ENCODE data around the gene ONECUT3. TPM values are rescaled to one million over a fixed set of nuclear protein-coding genes. Genes with fewer than 3 reads are reported as not detected.

The ONECUT3 gene
- total RNA-seq, 1 donor from 2014 or later = 1.0 TPM

DNA sequence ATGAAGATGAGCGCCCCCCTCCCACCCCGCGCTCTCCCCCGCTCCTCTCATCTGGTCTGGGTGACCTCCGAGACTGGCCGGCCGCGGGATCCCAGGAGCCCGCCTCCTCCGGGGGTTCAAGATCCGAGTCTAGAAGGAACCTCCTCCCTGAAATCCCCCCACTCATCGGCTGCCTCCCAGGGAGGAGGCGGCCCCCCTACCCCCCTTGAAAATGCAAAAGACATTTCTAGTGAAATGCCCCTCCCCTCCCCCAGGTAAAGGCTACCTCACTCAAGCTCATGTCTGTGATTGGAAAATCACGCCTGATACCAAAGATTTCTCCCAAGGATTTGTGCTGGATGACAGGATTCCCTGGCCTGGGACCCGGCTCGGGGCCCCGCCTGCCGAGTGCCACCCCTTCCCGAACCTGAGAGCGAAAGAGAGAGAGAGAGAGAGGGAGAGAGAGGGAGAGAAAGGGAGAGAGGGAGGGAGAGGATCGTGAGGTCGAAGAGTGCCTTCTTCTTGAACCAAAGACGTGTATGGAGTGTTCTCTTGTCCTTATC lies 23.4 kb downstream of the ONECUT3 start:
- no peaks in the 10 kb centered on the region for H3K9me3 Mint-ChIP-seq
- DNase-seq (ENCODE audit: low read depth, low spot score) = no peak
- no peak overlapping the region for H3K4me3 Mint-ChIP-seq
- H3K27me3 Mint-ChIP-seq (ENCODE audit: low read depth) = peaks cover 90% of the 10 kb centered on the region
- peaks cover 4% of the 10 kb centered on the region for H3K36me3 Mint-ChIP-seq (ENCODE audit: low read depth)
- H3K27ac Mint-ChIP-seq (ENCODE audit: unreplicated experiment) = no peak overlapping the region
- TF ChIP-seq, protein P1, sequence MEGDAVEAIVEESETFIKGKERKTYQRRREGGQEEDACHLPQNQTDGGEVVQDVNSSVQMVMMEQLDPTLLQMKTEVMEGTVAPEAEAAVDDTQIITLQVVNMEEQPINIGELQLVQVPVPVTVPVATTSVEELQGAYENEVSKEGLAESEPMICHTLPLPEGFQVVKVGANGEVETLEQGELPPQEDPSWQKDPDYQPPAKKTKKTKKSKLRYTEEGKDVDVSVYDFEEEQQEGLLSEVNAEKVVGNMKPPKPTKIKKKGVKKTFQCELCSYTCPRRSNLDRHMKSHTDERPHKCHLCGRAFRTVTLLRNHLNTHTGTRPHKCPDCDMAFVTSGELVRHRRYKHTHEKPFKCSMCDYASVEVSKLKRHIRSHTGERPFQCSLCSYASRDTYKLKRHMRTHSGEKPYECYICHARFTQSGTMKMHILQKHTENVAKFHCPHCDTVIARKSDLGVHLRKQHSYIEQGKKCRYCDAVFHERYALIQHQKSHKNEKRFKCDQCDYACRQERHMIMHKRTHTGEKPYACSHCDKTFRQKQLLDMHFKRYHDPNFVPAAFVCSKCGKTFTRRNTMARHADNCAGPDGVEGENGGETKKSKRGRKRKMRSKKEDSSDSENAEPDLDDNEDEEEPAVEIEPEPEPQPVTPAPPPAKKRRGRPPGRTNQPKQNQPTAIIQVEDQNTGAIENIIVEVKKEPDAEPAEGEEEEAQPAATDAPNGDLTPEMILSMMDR (conservative IDR thresholded peaks at IDR 0.05) = no peak
- H3K4me1 Mint-ChIP-seq = peaks cover 7% of the 10 kb centered on the region

DNA sequence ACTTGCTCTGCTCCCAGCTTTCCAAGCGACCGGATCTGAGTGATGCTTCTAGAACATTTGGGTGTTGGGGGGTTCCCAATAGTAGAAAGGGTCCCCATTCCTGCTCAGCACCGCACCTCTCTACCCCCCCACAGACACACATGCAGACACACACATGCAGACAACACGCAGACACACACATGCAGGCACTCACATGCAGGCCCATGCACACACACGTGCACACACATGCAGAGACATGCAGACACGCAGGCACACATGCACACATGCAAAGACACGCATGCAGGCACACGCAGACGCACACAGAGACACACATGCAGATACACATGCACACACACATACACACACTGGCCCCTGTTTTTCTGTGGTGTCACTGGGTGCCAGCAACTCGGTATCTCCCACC lies 23.8 kb downstream of the ONECUT3 start:
- TF ChIP-seq, protein P1 (conservative IDR thresholded peaks at IDR 0.05) = no peak
- no peak for DNase-seq (ENCODE audit: low read depth, low spot score)
- Mint-ChIP-seq H3K9me3 (no peaks in the 10 kb centered on the region), H3K27me3 (ENCODE audit: low read depth) (peaks cover 94% of the 10 kb centered on the region), H3K36me3 (ENCODE audit: low read depth) (peaks cover 4% of the 10 kb centered on the region), H3K27ac (ENCODE audit: unreplicated experiment) (no peak overlapping the region), H3K4me3 (no peak overlapping the region), H3K4me1 (peaks cover 7% of the 10 kb centered on the region)

DNA sequence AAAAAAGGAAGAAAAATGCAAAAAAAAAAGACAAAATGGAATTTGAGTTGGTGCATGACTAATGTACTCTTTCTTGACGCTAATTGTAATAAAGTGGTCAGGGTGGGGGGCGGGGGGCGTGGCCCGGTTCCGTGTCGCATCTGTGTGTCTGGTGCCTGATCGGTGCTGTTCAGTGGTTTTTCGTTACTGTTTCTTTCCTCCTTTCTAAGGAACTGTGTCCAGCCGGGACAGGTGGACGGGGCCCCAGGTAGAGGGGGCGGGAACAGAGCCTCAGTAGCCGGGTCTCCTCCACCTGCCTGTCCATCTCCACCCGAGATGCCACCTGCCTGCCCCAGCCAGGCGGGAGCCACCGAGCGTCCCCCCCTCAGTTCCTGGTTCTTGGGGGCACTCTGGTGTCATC lies 26.3 kb downstream of the ONECUT3 start:
- TF ChIP-seq, protein P1 (conservative IDR thresholded peaks at IDR 0.05) = no peak
- DNase-seq (ENCODE audit: low read depth, low spot score) = no peak
- Mint-ChIP-seq H3K4me1 (peaks cover 7% of the 10 kb centered on the region), H3K27me3 (ENCODE audit: low read depth) (peaks cover 87% of the 10 kb centered on the region), H3K9me3 (no peaks in the 10 kb centered on the region), H3K4me3 (no peak overlapping the region), H3K36me3 (ENCODE audit: low read depth) (peaks cover 2% of the 10 kb centered on the region), H3K27ac (ENCODE audit: unreplicated experiment) (no peak overlapping the region)

DNA sequence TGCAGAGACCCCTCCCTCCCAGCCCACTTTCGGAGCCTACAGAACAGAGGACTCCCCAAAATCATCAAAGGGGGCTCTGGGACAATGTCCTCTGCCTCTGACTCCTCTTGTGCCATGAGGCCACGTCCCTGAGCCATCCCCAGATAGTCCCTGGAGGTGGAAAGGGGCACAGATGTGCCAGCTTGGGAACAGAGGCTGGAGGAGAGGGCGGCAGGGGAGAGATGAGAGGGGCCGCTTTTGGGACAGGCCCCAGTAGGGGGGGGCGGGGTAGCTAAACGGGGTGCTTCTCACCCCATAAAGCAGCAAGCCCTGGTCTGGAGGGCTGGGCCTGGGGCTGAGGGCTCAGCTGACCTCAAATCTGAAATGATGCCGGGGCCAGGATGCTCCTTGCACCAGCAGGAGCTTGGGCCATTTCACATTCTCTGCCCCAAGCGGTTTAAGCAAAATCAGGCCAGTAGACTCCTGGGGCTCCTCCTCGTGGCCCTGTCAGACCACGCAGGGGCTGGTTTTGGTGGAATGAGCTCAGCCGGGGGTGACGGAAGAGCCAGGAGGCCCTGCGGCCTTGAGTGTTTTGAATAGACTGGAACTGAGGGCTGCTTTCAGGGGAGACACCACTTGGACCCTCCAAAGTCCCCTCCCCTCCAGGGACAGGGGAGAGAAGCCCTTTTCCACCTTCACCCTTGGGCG lies 27.1 kb downstream of the ONECUT3 start:
- Mint-ChIP-seq H3K36me3 (ENCODE audit: low read depth) (peaks cover 2% of the 10 kb centered on the region), H3K27ac (ENCODE audit: unreplicated experiment) (no peak overlapping the region), H3K4me3 (peak overlapping the region; percentile 9), H3K27me3 (ENCODE audit: low read depth) (peaks cover 84% of the 10 kb centered on the region), H3K9me3 (no peaks in the 10 kb centered on the region), H3K4me1 (peaks cover 7% of the 10 kb centered on the region)
- TF ChIP-seq, protein P1 (conservative IDR thresholded peaks at IDR 0.05) = peak; percentile 19
- DNase-seq (ENCODE audit: low read depth, low spot score) = no peak

DNA sequence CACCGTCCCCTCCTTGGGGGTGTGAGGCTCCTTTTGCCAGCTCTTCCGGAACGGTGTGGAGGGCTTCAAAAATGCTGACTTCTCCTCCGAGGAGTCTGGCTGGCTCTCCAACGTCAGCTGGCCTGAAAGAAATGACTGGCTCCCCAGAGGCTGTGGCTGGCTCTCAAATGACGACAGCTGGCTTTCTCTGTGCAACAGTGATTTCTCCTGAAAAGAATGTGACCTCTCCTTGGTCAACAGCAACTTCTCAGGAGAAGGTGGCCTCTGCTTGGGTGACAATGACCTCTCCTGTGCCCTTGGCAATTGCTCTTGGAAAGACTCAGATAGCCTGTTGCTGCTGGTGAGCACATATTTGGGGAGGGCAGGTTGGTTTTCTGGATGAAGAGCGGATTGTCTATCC lies 29.2 kb downstream of the ONECUT3 start:
- Mint-ChIP-seq H3K27ac (ENCODE audit: unreplicated experiment) (no peak overlapping the region), H3K4me3 (no peak overlapping the region)

More for the DNA sequence above, 29.2 kb downstream of the ONECUT3 start:
- TF ChIP-seq, protein P1 (conservative IDR thresholded peaks at IDR 0.05) = no peak
- Mint-ChIP-seq H3K9me3 (no peaks in the 10 kb centered on the region), H3K36me3 (ENCODE audit: low read depth) (no peaks in the 10 kb centered on the region), H3K4me1 (peaks cover 7% of the 10 kb centered on the region), H3K27me3 (ENCODE audit: low read depth) (peaks cover 77% of the 10 kb centered on the region)
- DNase-seq (ENCODE audit: low read depth, low spot score) = no peak

Data from neural crest cell (in vitro differentiated cells).